ENCODE results near the gene ATXN7L1. TPM values are rescaled to one million over a fixed set of nuclear protein-coding genes. Genes with fewer than 3 reads are reported as not detected.

Gene ATXN7L1
- total and polyA plus RNA-seq, 2 of the 4 experiments (the other 2 are of a cell fraction), result 3.5 to 4.3 TPM

GRCh38 chr7:105890290-105890997, 14.0 kb upstream of the ATXN7L1 start:
- in situ Hi-C loops (cut with MboI; ENCODE audit: low sequenced_read_pairs), result no loop called here
- no peak for TF ChIP-seq RAD21 (IDR thresholded peaks at IDR 0.05; ENCODE audit: low read length)
- no peak for TF ChIP-seq FOS (IDR thresholded peaks at IDR 0.05; ENCODE audit: low read depth, low read length)
- peak; percentile 75; the same call in 1 of the 2 replicates for TF ChIP-seq BHLHE40 (IDR thresholded peaks at IDR 0.05; ENCODE audit: low read depth, low read length)
- no peak for TF ChIP-seq MAFK (IDR thresholded peaks at IDR 0.05; ENCODE audit: low read depth, low read length)
- Histone ChIP-seq H3K27ac (ENCODE audit: insufficient read depth, low read length) (no peak overlapping the region), H3K36me3 (ENCODE audit: control insufficient read depth, insufficient read depth, low read length) (peaks cover 5% of the 10 kb centered on the region; the same call in 1 of the 2 replicates), H3K4me1 (ENCODE audit: control insufficient read depth, insufficient read depth, low read length) (no peaks in the 10 kb centered on the region; the same call in 1 of the 2 replicates), H3K56ac (ENCODE audit: extremely low read depth, insufficient read depth, low read length) (no peak overlapping the region), H4K5ac (ENCODE audit: low read depth, low read length) (no peak overlapping the region), H4K8ac (ENCODE audit: low read depth in 2 of 2, low read length in 2 of 2) (no peak overlapping the region), H3K4me3 (ENCODE audit: insufficient read depth, low read depth, low read length) (no peak overlapping the region), H2BK20ac (ENCODE audit: low read depth, low read length) (no peak overlapping the region), H3K9me1 (ENCODE audit: insufficient read depth, low read length) (peaks cover 8% of the 10 kb centered on the region; the same call in 1 of the 2 replicates), H3K23ac (ENCODE audit: low read depth, low read length) (no peak overlapping the region), H3K9ac (ENCODE audit: low read depth, low read length) (no peak overlapping the region), H3K4me2 (ENCODE audit: low read depth, low read length) (no peak overlapping the region), H4K91ac (ENCODE audit: insufficient read depth, low read depth, low read length) (no peak overlapping the region), H2BK5ac (ENCODE audit: low read depth, low read length, poor library complexity, severe bottlenecking) (no peak overlapping the region), H3K18ac (ENCODE audit: low read depth, low read length) (no peak overlapping the region), H2BK120ac (ENCODE audit: low read depth, low read length) (no peak overlapping the region), H3K14ac (replicated peaks; ENCODE audit: low read depth, low read length) (no peak overlapping the region; the same call in 1 of the 2 replicates), H3K4ac (ENCODE audit: low read depth, low read length) (no peak overlapping the region), H2AK9ac (replicated peaks; ENCODE audit: low read depth, low read length, poor library complexity) (no peak overlapping the region), H3K79me1 (ENCODE audit: low read depth in 1 of 2, low read length in 2 of 2) (peaks cover 0 to 8% of the 10 kb centered on the region in 2 experiments; a peak in 3 of 4 replicates), H3K27me3 (ENCODE audit: control insufficient read depth, insufficient read depth, low read length) (no peaks in the 10 kb centered on the region), H4K20me1 (ENCODE audit: insufficient read depth, low read length) (peaks cover 4% of the 10 kb centered on the region; the same call in 1 of the 2 replicates), H2AFZ (replicated peaks; ENCODE audit: low read length, poor library complexity) (no peak overlapping the region), H3K9me3 (ENCODE audit: control insufficient read depth, insufficient read depth, low read length) (no peaks in the 10 kb centered on the region), H2AK5ac (ENCODE audit: low read depth, low read length) (no peak overlapping the region), H2BK15ac (ENCODE audit: low read depth, low read length) (no peak overlapping the region)
- intact Hi-C loops (cut with micrococcal nuclease), result no loop called here
- BruUV-seq (replicated peaks), result no TSS peak
- DNase-seq, result peak; percentile 45
- dilution Hi-C loops (cut with HindIII; ENCODE audit: low sequenced_read_pairs, unreplicated experiment), result no loop called here
- CTCF ChIA-PET, result no interaction called here
- peak; percentile 72 for ATAC-seq (ENCODE audit: low read depth)
- no CpG with 5 or more reads among the region's 4 CpGs for WGBS, 2 experiments (ENCODE audit: extremely low coverage in 2 of 2, insufficient read length in 1 of 2)
- POLR2A ChIA-PET (ENCODE audit: unreplicated experiment), result no interaction called here

Data from IMR-90 (cell line).